GM21825 (cell line): Measurements from ENCODE around the gene SULT2B1.

Experiments
- ATAC-seq: cut with Tn5 transposase; IDR thresholded peaks from one replicate; pipeline ENCODE4 v1.9.1; 2021; ENCODE audit warnings: mild to moderate bottlenecking, moderate library complexity; ENCODE audit not compliant: unreplicated experiment

SULT2B1 gene

DNA sequence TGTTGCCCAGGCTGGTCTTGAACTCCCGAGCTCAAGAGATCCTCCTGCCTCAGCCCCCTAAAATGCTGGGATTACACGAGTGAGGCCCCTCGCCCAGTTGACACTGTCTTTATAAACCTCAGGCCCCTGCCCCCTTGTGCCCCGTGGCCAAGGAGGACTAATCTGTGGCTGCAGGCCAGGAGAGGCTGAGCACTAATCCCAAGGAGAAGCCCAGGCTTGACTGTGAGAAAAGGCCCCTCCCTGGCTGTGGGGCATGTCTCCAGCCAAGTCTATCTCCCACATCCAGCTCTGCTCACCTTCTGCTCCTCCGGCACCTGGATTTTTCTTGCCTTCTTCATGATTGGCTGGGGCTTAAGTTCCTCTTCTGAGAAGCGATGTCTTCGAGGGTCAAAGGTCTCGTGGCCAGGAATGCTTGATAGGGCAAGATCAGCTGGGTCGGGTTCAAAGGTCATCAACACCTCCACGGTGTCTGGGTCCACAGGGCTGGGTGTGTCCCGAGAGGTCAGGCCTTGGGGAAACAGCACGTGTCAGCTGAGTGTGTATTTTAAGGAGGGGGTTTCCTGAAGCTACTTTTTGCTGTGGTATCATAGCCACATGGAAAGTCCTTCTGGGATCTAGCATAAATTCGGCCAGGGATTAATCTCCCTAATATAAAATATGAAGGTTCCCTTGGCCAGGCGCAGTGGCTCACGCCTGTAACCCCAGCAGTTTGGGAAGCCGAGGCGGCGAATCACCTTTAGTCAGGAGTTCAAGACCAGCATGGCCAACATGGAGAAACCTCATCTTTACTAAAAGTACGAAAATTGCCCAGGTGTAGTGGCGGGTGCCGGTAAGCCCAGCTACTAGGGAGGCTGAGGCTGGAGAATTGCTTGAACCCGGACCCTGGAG is 81.4 kb downstream of the SULT2B1 start:
- ATAC-seq = no peak

DNA sequence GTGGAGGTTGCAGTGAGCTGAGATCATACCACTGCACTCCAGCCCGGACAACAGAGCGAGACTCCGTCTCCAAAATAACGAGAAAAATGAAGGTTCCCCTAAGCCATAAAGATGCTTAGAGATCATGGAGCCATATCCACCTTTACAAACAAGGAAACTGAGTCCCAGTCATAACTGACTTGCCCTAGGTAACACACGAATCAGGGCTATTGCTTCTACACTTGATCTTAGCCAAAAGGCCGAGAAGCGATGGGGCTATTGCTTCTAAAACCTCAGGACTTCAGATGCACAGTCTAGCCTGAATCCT is 82.0 kb downstream of the SULT2B1 start:
- no peak for ATAC-seq

DNA sequence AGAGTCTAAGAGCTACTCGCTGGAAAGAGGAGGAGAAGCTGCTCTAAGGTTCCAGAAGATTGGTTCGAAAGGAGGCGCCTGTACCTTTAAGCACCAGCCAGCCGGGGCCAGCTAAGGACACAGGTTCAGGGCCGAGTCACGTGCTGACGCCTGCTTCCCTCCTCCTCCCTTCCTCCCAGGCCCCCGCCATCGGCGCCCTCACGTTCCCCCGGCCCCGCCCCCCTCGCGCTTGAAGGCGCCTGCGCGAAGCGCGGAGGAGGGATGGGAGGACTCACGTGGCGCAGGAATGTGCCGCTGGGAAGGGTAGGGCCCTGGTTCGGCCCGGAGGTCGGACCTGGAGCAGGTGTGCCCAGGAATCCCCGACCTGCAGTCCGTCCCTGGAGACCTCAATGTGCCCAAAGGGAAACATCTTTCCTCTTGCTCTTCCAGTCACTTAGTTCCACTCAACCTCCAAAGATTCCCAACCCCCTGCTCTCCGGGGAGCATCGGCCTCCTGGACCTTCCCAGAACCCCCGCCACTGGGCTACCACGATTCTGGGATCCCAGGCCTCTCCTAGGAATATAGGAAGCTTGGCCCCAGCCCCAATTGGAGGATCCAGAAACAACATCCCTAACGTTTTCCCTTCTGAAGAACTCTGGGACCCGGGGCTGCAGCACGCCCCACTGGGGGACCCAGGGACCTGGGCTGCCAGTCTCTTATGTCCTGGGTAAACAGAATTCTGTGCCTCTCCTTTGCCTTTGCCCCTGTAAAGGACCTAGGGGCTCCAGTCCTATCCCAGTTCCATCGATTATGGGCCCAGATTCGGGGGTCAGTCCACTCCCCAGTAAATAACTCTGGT is 82.7 kb downstream of the SULT2B1 start:
- ATAC-seq = peak; percentile 34

DNA sequence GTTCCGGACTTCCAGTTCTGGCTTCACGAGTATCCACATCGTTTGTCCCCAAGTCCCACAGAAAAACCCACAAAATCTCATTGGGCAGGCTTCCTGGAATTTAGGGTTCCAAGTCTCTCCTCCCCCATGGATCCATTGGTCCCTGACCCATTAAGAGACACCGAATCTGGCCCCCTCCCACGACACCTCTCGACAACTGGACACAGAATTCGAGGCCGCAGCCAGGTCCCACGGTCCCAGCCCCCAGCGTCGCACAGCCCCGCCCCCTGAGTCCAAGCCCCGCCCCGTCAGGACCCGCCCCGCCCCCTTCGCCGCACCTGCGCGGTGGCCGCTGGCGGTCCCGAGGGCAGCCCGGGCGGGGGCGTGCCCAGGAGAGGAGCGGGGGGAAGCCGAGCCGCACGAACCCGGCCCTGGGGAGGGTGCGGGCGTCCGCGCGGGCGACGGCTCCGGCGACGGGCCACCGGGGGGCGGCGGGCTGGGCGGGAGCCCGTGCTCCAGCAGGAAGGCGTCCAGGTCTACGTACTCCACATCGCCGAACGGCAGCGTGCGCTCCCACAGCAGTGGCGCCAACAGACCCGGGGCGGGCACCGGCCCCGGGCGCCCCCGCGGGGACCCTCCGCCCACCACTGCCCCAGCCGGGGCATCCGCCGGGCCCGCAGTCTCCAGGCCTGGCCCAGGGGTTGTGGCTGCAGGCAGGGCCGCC is 83.4 kb downstream of the SULT2B1 start:
- no peak for ATAC-seq

DNA sequence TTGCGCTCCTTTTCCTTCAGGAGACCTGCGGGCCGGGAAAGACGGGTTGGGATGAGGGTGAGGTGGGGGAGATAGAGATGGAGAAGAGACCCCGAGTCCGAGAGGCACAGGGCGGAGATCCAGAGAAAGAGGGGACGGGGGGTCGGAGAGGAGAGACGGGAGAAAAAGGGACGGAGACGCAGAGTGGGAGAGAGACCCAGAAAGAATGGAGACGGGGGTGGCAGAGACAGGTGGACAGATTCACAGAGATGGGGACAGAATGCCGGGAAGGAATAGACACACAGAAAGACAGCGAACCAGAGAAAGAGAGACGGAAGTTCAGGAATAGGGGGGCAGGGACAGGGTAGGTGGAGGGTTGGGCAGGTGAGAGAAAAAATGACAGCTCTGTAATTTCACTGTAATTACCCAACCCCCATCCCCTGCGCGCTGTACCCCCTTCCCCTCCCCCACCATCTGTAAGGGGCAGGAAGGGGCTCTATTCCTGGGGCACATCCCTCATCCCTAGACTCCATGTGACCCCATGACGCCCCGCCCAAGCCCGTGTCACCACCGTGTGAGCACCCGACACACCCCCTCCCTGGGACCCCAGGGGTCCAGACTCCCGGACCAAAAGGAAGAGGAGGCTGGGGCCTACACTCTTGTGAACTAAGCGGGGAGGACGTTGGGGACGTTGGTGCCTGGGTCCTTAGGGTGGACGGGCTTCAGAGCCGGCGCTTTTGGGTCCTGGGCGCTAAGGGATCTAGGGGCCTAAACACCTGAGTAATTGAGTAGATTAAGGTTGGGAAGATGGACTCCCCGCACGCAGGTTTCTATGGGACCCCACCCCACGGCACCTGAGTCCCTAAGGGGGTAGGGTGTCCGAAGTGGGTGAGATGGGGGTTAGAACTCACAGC is 84.2 kb downstream of the SULT2B1 start:
- ATAC-seq = no peak

DNA sequence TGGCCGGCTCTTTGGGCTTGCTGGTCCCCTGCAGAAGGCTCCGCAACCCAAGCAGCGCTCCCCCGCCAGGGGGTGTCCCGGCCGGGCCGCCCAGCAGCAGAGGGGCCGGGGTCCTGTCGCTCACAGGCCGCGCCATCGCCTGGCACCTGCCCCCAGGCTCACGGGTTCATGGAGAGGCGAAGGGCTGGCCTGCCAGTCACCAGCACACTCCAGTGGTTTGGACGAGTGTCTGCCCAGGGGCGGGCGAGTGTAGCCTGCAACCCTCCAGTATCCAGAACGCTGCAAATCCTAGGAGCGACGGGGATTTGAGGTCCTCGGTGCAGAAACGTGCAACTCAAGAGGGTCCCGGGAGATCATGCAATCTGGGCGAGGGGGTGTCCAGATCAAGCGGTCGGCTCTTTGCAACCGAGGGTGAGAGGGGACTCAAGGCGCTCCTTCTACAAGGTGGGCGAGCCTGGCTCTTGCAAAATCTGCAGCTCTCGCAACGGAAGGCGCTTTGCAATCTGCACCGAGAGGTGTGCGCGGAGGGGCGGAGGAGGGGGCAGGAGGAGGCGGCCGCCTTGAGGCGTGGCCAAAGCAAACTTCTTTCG is 85.0 kb downstream of the SULT2B1 start, which contains the start of gene DBP:
DBP (minus strand) TSS at position 521 of the 590 bp plus-strand sequence; CDS start at position 136, 385 bp downstream.
- no peak for ATAC-seq

DNA sequence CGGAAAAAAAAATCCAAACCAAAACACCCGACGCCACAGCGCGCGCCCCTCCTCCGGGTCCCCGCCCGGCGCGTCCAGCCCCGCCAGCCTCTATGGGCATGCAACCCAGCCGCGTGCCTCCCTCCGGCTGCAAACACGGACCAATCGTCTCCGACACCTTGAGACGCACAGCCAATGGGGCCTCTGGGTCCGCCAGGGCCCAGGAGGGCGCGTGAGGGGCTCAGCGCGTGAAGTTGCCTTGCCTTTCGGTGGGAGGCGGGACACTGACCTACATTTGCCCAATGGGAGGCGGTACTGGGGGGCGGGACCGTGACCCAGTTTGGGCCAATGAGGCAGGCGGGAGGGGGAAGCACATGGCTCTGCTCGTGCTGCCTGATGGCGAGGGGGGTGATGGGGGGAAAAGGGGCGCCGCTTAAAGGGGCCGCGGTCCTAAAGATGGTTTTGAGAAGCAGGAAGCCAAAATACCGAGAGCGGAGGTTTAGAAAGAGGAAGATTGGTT is 85.5 kb downstream of the SULT2B1 start:
- peak; percentile 59 for ATAC-seq

DNA sequence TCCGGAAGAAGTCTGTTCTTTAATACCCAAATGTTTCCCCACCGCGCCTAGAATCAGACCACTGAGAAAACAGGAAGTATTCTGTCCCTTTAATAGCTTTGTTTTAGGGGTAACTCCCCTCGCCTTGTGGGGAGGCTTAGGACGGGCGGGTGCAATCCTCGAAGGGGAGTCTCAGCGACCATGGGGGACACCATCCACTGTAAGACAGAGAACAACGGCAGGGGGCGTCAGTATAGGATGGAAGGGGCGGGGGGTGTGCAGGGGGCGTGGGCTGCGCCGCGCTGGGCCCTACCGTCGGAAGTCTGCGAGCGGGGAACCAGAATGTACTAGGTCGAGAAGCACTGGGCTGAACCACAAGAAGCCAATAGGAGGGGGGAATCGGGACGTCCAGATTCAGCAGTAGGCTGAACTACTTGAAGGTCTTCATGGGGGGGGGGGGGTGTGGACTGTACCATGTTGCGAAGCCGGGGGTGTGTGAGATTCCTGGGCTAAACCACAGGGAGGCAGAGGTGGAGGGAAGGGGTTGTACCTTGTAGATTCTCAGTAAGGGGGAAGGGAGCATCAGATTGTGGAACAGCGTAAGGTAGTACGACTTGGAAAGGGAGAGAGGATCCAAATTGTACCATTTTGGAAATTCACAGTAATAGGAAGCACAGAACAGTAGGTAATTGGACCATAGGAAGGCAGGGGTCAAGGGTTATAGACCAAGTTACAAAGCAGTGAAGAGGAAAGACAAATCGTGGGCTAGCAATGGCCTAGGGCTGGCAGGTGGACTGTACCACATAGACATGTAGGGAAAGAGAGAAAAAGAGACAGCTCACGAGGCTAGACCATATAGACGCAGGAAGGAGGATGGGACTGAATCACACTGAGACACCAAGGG is 86.2 kb downstream of the SULT2B1 start:
- ATAC-seq = peak; percentile 5

DNA sequence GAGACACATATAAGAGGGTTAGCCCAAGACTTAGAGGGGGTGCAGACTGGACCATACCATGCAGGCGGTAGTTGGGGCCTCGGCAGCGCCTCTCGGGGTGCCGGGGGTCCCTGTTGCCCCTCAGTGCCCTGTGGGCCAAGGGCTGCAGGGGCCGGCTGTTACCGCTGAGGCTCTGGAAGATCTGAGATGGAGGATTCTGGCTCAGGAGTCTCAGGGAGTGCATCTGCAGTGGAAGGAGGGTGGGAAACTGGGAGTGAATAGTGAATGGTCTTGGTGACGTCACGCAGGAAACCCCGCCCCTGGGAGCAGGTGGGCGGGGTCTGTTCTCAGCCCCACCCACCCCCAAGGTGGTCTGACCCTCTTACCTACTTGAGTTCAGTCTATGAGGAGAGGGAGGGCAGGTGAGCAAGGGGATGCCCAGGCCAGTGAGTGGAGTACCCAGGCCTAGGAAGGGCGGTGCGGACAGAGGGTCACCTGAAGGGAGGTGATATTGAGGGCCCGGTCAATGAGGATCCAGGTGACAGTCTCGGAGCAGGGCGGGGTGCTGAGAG is 86.9 kb downstream of the SULT2B1 start:
- ATAC-seq = no peak

DNA sequence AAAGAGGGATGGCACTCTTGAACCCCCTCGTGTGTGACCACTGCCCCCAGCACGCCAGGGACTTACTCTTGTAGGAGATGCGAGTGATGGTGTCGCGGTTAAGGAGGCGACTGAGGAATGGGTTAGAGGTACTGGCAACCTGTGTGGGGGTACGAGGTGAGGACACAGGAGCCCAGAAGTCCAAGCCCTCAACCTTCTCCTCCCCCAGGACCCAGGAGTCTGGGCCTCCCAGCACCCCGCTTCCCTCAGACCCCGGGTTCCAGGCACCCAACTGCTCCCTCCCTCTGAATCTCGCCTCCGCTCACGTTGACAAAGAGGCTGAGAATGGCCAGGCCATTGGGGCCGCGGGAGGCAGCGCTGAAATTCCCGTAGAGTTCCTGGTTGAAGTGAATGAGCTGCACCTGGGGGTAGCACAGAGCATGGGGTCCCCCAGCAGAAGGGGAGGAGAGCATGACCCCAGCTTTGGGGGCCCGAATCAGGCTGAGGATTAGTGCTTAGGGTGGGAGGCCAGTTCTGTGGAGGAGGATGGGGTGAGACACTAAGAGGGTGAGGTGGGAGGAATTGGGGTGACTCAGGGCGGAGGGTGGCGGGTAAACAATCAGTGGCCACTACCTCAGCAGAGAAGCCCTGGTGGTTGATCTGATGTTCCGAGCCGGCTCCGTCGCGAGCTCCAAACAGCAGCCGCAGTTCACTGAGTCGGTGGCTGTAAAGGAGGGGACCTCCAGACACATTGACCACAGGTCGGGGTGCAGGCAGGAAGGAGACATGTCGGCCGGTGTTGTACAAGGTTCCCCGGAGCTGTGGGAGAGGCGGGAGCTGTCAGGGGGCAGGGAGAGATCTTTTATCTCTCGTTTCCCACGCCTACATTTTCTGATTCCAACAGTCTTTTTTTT is 87.8 kb downstream of the SULT2B1 start:
- ATAC-seq = no peak

DNA sequence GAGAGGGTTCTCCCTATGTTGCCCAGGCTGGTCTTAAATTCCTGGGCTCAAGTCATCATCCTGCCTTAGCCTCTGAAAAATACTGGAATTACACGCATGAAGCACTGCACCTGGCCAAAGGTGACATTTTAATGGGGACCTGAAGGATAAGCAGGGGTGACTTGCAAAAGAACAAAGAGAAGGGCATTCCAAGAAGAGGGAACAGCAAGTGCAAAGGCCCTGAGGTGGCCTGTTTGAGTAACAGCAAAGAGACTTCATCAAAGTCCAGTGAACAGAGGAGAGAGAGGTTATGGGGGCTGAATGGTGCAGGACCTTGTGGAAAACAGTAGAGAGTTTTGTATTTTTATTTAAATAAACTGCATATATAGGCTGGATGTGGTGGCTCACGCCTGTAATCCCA is 89.9 kb downstream of the SULT2B1 start:
- ATAC-seq = no peak

DNA sequence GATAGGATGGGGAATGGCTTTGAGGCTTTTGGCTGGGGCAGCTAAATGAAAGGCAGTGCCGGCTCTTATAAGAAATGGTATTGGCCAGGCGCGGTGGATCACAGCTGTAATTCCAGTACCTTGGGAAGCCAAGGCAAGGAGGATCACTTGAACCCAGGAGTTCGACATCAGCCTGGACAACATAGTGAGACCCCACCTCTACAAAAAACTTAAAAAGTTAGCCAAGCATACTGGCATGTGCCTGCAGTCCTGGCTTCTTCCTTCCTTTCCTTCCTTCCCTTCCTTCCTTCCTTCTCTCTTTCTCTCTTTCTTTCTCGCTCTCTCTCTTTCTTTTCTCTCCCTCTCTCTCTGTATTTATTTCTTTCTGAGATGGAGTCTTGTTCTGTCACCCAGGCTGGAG is 90.9 kb downstream of the SULT2B1 start:
- no peak for ATAC-seq

DNA sequence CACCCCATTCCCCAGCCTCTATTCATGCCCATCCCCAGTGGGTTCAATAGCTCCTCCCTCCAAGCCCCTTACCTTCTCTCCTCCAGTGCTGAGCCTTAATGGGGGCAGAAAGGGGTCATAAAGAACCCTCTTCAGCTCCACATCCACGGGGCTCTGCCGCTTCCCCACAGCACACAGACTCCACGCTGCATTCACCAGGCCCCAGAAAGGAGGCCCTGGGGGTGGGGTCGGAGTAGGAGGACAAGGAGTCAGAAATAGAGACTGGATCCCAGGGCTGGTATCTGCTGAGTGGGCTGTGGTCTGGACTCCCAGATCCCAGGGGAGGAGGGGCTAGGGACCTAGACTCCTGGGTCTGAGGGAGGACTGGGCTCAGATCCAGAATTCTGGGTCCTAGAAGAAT is 92.4 kb downstream of the SULT2B1 start:
- ATAC-seq = no peak

DNA sequence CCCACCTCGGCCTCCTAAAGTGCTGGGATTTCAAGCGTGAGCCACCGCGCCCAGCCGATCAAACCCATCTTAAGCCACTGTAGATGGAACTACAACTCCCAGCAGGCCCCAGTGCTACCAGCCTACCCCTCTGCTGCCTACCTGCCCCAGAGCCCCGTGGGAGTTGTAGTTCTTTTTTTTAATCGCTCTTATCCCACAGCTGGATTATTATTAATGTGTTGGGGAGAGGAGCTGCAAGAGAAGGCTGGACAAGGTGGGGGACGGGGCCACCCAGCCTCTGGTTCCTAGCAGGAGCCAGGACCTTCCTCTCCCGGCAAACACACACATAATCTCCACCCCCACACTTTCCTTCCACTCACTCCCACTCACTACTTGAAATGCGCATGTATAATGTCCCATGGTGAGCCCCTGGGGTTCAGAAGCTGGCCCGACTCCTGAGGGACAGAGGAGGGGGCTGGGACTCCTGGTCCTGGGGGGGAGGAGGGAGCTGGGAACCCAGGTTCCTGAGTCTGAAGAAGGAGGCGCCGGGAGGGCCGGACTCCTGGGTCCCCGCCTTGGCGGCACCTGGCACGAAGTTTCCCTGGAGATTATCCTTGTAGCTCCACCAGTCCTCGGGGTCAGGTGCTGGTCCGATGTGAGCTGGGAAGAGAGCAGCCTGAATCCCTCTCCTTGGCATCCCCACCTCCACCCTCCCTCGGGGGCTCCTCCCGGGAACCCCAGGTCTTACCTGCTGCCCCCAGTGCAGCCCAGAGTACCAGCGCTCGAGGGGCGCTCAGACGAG is 93.1 kb downstream of the SULT2B1 start:
- ATAC-seq = no peak

DNA sequence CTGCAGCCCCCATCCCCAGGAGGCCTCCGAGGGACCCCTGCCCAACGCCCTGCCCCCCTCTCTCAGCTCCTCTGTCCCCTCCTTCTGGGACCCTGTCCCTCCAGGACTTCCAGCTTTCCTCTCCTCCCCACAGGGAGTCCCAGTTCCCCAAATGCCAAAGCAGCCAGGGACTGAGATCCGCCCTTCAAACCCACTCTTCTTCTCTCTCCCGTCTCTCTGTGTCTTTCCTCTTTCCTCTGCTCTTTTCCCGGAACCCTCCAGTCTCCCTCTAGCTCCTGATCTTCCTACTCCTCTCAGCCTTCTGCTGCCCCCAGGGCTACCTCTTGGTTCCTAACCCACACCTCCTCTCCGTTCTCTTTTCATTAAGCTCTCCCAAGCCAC is 93.6 kb downstream of the SULT2B1 start:
- no peak for ATAC-seq

DNA sequence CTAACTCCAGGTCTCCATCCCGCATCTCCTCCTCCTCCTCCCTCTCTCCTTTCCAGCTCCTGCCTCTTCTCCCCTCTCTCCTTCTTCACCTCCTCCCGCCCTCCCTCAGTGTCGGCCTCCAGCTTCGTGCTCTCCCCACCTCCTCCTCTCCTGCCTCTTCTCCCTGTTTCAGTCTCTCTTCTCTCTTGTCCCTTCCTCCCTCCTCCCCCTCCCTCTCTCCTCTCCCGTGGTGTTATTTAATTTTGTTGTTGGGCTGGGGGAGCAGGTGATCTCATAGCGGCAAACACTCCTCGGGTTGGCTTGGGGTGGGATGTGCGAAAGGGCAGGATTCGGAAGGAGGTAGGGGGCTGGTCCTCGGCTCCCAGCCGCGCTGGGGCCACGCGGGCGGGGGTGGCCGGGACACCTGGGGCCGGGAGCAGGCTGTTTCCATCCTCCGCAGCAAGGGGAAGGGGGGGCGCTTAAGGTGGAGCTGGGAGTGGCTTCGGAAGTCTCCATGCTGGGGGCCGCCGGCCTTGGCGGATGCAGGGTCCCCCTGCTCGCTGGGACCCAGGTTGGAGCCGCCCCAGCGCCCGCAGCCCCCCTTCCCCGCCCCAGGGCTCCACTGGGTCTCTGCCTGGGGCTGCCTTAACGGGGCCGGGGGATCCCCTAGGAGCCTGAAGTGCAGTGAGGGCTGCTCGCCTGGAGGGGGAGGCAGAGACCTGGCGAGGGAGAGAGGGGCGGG is 94.2 kb downstream of the SULT2B1 start, which contains the start of gene CA11:
CA11 (minus strand) TSS at position 187 of the 721 bp plus-strand sequence. CDS start 555 bp downstream, outside the sequence.
- ATAC-seq = peak; percentile 77
